DMS79 treated with DMSO at 0.1 percent for 48 hours (cell line): ENCODE results near the gene DSTN.

ENCODE experiments used
- DNase-seq: peaks from one replicate; lab custom pipeline; 2025; lab: John Stamatoyannopoulos, UW

DSTN gene

DNA sequence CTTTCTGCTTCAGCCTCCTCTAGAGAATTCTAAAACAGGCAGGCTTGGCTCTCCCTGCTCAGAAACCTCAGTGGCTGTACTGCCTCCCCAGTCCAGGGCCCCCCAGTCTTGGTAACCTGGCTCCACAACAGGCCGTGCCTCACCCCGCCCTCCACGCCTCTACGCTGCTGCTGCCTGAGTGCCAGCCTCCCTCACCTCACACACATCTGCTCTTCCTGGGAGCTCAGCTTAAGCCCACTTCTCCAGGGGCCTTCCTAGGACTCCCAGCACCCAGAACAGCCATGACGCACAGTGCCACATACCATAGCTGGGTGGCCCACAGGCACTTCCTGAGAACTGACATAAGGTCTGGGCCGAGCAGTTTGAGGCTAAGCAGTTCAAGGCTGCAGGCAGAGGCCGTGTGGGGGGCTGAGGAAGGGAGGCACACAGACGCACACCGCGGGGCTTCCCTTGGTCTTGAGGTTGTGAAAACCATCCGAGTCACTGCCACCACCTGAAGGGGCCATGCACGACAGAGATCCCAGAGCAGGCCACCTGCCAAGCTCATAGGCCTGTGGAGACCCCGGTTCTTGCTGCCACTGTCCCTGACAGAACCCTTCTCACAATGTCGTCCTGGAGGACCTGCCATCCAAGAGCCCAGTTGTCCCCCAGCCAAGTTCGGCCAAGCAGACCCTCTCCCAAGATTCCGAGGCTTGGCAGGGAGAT lies 42.6 kb downstream of the DSTN start:
- DNase-seq, result no peak

DNA sequence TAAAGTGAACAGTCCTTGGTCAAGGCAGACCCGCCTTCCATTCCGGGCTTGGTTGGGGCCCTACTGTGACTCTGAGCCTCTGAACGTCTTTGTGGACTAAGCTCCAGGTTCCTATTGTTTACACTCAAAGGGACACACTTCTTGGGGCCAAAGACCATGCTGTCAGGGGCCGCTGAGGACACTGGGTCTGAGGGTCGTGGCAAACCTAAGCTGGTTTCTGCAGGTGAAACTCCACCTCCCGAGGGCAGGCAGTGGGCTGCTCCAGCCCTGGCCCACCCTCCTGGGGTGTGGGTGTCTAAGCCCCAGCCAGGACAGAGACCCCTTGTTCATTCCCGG lies 43.1 kb downstream of the DSTN start:
- no peak for DNase-seq

DNA sequence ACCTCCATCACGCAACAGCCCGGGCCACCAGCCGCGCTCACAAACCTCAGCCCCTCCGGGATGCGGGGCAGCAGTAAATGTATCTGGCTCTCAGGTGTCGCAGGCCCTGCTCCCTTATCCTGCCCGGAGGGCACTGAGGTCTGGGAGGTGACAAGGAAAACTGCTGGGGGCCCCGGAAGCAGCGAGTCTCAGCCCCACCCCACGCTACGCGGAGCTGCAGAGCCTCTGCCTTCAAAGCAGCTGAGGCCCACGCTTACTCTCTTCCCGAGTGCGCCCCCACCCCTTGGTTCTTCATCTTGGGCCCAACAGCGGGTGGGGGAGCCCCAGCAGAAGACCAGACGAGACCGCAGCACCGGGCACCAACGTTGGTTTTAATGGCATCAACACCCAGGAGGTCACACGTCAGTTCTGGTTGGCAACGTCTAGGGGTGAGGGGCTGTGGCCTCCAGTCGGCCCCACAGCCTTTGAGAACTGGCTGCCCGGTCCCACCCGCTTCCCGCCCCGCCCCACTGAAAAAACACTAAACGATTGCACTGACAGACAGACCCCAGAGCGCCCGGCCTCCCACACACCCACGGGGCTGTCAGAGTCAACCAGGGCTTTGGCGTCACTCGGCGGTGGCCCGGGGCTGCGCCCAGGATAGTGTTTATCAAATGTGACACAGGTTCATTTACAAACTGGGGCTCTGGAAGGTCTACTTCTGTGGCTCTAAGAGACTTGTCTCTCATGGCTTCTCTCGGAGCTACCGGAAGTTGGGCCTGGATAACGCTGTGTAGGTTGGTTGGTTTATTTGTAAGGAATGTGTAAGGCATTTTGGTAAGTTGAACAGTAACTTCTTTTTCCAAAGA lies 43.7 kb downstream of the DSTN start:
- no peak for DNase-seq

DNA sequence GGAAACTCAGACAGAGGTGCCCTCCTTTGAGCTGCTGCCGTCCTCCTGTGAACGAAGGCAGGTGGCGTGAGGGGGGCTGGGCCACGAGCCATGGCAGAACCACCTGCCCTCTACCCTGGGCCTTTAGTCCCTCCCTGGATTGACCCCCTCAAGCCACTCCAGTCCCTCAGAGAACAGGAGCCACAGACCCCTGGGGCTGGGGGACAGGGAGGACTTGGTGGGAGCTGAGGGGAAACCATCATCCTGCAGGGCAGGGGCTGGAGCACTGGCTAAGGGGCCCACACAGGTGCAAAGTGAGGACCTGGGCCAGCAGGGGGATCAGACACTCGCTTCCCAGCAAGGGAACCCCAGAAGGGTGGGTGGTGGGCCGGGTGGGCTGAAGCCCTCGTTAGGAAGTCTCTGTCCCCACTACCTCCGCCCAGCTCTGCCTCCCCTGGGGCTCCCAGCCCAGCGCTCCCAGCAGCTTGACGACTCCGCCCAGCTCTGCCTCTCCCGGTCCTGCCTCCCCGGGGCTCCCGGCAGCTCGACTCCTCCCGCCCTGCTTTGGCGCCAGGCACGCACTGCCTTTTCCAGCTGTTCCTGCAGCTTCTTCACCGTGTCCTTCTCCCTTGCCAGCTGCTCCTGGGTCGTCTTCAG lies 44.4 kb downstream of the DSTN start:
- no peak for DNase-seq

DNA sequence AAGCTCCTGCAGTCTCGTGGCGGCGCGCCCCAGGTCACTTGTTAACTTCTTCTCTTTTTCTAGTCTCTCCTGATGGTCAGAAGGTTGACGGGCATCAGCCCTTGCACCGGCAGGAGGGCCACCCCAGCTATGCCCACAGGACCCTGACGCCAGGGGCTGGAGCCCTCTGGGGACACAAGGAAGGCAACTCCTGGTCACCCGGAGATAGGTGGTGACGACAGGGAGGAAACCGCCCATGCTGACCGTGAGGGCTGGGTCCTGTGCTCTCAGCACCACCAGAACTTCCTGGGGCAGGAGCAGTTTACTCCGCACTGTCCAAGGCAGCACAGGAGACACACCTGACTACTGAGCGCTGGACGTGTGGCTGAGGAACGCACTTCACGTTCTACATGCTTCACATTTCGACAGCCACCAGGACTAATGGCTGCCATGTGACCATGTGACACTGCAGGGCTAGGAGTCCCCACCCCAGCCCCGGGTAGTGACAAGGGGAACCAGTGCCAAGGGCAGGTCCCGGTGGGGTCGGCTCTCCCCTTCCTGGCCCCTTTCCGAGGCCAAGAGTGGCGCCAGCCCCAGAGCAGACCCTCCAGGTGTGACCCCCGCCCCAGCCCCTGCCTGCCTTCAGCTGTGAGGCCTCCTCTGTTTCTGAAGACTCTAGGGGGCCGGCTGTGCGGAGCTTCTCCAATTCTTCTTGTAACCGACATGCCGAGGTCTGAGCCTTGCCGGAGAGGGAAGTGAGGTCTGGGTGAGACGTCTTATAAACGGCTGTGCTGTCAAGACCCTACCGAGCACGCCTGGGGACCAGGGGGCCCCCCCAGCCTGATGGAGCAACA lies 45.2 kb downstream of the DSTN start:
- no peak for DNase-seq

DNA sequence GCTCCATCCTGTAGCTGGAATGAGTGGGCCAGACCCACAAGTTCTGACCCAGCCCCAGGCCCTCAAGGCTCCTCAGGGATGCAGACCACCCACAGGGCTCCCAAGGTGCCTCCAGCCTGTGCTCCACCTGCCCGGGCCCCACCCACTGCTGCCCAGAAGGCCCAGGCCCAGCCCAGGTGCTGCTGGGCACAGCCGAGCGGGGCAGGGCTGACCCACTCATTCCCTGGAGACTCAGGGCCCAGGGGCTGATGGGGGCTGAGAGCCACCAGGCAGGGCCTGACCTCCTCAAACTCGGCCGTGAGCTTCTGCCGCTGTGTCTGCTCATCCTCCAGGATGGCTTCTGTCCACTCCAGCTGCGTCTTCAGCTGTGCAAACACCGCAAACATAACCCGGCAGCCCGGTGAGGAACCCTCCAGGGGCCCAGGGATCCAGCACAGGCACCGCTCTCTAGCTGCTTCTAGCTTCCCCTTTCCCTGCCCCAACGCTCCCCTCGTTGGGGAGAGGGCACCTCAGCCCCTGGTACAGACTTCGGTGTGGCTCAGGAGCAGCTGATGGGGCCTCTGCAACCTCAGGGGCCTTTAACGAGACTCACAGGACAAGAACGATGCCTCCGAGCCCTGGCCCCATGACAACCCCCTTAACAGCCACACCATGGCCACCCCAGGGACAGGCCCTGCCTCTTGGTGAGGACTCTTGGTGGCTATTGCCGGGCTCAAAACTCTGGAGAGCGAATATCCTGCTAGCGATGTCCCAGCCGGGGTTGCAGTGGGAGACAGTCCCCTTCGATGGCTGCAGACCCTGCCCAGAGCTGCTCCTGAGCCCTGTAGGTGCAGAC lies 46.0 kb downstream of the DSTN start:
- DNase-seq, result no peak

DNA sequence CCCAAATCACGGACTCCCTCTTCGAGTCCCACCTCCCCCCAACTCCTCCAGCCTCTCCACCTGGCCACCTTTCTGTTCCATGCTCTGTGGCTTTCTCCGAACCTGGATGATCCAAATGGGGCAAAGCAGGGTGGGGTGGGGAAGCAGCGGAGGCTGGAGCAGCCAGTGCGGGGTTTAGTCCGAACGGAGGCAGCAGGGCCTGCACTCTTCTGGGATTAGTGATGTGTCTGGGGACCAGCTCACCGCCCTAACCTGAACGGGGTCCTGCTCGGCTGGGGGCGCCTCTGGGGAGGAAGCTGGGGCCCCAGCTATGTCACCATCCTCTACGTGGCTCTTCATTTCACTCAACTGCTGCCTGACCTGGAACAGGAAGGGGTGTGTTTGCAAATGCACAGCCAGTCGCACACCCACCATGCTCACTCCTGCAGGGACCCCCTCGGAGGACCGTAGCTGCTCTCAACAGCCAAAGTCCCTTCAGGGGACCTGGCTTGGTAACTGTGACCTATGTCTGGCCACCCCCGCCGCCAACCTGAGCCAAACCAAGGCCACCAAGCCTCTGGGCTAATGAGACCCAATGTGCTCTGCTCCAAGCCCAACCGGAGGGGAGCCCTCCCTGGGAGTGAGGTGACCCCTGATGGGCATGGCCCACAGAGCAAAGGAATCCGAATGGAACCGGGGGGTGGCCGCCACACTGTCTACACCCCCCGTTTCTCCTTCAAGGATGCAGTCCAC lies 46.8 kb downstream of the DSTN start:
- DNase-seq, result no peak

DNA sequence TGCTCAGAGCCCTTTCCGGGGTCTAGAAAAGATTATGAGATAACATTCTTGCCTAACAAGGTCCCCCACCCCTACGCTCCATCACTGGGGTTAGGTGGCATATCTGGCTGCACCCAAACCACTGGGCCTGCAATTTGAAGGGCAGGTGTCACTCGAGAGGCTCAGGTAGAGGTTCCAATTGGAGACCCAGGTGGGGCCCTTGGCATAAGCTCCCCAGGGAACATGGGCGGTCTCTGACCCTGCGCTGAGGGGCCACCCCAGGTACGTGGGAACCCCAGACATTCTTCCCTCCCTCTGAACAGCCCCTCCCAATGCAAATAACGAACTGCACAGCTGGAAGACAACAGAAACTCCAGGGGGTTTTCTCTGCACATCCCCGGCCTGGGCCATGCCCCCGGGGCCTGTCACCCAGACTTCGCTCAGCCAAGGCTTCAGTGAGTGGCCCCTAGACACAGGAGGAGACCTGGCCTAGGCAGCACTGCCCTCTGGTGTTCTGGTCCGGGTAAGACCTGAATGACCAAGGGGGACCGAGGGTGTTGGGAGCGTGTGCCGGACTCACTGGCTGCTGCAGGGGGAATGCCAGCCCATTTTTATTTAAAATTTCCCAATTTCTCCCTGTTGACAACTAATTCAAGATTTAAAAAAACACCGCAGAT lies 47.5 kb downstream of the DSTN start:
- DNase-seq, result peak; percentile 73

DNA sequence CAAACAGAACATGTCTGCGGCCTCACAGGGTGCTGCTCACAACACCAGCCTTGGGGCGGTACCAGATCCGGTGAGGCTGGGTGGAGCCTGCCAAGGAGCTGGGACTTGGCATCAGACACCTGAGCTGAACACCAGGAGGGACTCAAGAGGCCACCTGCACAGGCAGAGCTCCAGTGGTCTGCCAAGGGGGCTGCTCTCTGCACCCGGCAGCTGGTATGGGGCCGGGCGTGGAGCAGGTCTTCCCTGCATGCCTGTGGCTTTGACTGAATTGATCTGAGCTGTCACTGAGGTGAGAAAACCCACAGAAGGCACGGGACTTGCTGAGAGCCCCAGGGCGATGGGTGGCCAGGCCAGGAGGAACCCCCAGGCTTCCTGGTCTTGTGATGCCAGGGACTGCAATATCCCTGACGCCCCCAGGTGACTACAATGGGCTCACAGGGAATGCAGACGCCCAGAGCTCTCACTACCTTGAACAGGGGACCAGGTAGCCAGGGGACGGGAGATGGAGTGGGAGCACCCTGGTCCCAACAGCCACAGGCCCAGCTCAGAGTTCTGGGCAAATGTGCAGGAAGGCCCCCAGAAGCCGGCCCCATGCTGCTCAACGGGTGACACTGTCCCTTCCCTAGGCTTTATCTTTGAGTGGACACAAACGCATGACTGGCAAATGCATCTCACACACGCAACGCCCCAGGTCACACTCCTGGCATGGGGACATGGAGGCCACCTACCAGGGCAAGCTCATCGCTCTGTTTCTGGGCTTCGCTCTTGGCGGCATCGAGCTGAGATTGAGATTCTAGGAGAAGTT lies 48.2 kb downstream of the DSTN start:
- DNase-seq, result peak; percentile 73

DNA sequence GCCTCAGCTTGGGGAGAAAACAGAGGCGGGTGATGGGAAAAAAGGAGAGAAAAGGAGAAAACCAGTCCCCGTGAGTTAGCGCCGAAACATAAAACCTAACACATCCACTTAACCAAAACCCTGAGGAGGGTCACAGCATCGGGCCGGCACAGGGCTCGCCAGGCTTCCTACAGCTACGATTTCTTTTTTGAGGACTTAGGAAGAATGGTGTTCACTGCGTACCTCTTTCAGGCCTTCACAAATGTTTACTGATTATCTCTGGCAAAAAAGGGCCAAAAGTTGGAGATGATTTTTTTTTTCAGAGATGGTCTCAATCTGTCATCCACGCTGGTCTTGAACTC lies 48.8 kb downstream of the DSTN start:
- no peak for DNase-seq

DNA sequence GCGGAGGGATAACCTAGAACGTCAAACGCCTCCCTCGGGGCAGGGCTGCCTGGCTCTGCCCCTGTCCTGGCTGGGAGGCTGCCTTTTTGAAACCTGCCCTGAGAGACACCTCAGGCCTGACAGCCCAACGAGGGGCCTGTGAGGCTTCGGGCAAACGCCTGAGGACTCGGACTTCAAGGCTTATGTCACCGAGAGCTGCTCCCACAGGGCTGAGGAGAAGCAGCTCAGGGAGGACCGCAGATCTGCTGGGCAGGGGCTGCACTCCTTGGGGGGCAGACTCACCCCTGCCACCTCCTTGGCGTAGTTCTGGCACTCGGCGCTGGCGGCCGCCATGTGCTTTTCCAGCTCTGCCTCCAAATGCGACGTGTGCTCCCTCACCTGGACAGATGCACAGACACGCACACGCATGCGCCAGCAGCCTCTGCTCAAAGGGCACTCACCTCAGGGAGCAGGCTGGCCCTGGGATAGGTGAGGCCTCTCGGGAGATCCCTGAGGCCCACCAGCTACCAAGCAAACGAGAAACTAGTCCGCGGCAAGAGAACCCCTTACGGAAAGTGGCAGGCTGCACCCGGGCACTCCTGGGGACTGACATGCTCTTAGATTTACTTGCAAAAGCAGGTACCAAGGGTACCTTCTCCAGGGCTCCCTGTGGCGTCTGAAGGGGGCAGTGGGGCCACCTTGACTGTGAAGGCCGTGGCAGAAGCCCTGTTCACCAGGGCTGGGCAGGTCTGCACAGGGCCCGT lies 49.6 kb downstream of the DSTN start:
- DNase-seq, result no peak

DNA sequence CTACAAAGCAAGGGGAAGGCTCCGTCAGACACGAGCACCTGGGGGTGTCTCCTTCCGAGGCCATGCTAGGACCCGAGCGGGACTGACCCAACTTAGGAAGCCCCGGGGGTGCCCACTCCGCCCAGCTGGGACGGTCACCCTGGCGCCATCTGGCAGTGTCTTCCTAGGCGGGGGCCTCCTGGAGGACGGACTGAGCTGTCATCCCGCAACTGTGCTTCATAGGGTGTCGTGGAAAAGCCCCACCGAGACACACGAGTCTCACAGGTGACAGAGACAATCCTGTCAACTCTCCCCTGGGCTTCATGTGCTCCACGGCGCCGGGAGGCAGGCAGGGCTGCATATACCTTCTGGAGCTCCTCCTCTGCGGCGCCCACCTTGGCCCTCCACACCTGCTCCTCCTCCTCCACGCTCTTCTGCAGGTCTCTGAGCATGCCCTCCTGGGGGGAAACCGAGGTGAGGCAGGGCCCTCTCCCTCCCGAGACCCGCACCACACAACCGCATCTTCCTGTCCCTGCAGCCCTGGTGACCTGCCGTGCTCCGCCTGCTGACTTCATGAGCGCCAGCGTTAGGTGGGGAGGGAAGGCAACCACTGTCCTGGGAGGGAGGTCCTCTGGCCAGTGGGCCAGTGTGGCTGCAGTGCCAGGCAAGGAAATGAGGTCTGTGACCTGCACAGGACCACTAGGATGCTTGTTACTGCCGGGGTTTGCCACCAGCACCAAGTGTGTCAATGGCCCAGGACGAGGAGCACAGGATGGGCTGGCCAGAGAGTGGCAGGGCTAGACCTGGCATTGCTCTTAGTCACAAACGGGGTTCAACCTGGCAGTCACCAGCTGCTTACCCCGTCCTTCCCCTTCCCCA lies 50.7 kb downstream of the DSTN start:
- no peak for DNase-seq

DNA sequence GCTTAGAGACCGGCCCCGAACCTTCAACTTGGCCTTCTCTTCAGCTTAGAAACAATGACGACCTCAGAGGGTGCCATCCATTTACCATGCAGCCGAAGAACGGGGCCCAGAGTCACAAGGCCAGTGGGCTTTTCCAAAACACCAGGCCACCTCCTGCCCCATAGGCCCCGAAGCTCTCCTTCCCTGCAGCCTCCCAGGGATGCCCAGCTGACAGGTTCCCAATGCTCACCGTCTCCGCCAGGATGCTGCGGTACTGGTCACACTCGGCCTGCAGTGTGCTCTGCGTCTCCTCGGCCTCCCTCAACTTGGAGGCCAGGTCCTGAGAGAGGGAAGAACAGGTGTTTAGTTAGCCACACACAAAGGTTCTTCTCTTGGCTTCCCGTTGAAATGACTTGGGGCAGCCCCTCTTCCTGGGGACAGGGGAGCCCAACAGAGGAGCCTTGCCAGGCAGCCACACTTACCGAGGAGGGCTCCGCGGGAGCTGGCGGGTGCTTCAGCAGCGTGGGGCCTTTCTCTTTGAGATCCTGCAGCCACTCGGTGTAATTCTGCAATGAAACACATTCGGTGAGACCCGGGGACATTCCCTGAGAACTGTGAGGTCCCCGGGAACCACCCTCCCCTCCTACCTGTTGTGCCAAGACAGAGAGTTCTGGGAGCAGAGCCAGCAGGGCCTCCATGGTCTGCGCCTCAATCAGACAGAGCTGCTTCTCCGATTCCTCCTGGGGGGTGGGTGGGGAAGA lies 51.5 kb downstream of the DSTN start:
- DNase-seq, result no peak

DNA sequence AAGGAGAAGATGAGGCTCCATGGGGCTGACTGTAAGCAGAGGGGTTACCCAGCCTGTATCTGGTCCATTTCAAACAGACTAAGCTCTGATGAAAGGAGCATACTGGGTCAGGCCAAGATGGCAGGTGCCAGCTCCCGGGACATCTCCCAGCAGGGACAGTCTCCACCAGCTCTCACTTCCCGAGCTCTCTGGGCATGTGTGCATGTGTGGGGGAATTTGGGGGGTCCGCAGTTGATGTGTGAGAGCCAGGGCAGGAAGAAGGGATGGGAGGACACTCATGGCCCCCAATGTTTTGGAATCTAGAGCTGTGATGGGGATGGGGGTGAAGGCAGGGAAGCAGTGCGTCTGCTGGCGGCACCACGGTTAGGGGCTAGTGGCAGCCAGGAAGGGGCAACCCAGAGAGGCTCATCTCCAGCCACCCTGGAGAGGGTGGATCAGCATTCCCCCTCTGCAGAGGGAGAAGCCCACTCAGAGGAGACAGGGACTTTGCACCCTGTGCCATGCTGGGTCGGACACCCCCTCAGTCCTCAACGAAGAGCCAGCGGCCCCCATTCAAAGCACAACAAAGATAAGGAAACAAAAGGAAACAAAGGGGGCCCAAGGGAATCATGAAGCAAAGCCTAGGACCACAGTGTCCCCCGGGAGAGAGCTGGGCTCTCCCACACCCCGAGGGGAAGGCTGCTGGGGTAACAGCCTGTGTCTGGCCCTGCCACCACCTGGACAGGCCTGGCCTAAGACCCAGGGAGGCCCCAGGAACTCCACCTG lies 52.4 kb downstream of the DSTN start:
- no peak for DNase-seq

DNA sequence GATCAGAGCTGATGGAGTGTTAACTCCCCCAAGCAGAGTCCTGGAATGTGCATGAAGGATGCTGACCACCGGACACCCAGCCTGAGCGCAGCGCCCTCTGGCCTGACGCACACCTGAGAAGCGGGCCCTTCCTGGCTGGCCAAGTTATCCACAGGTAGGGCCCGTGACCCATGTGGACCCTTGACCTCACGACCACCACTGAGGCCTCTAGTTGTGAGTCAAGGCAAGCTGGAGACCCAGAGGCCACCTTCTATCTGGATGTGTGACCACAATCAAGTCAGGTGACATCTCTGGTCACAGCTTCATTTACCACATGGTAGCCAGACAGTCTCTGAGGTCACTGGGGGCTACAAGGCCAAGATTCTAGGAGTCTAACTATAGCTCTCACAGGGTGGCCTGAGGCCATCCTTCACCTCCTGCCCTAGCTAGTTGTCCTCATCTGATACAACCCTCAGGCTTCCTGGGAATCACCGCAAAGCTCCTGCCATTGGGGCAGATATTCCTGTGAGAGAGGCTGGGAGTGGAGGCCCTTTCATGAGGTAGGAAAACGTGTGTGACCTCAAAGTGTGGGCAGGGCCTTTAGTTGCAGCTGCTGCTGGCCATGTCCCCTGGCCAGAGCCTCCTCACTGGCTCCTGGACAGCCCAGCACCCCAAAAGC lies 53.1 kb downstream of the DSTN start:
- DNase-seq, result no peak

DNA sequence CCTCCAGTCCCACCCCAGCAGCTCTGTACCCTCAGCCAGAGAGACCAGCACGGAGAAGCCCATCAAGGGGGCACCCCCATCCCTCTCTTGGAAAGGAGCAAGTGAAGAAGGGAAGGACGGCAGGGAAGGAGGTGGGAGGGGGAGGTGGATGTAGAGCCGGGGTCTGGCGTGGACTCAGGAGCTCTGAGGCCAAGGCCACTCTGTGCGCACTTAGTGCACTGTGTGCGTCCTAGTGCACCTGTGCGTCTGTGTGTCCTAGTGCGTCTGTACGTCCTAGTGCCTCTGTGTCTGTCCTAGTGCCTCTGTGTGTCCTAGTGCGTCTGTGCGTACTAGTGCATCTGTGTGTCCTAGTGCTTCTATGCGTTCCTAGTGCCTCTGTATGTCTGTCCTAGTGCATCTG lies 54.2 kb downstream of the DSTN start:
- DNase-seq, result no peak
